HL-60 (cell line): Measurements from ENCODE around the gene ATP6V1G3.
"Not testable (repeated sequence)": the region's sequence is repeated elsewhere in the genome, so short reads cannot be mapped to it uniquely, and the experiment has no call there.

ENCODE experiments used
- DNase-seq, 2 experiments: peaks; one replicate each; pipeline ENCODE4 v3.0.0-alpha.2; 2010 to 2020; ENCODE audit warnings: low read depth in 1 of 2, low spot score in 1 of 2
- H3K27ac ChIP-seq: fragments of 250-450 bp; sonication (Bioruptor Pico); replicated peaks from 2 replicates; pipeline ENCODE4 v1.5.1; 2020; ENCODE audit warnings: mild to moderate bottlenecking, moderate library complexity
- H3K27me3 ChIP-seq: fragments of 250-450 bp; sonication (Bioruptor Pico); 2 replicates; pipeline ENCODE4 v1.5.1; 2021; ENCODE audit warnings: mild to moderate bottlenecking, moderate library complexity; ENCODE audit not compliant: insufficient read depth, poor library complexity, severe bottlenecking
- H3K4me3 ChIP-seq: replicated peaks from 2 replicates; pipeline ENCODE4 v1.5.1; 2011; ENCODE audit warnings: mild to moderate bottlenecking, control low read depth, low read length; ENCODE audit not compliant: insufficient read depth
- GABPA ChIP-seq: IDR thresholded peaks from 2 replicates; pipeline ENCODE4 v1.6.1; 2012; ENCODE audit warnings: low read depth
- POLR2AphosphoS5 ChIP-seq: IDR thresholded peaks from 2 replicates; pipeline ENCODE4 v1.6.1; 2012; ENCODE audit warnings: low read depth
- SPI1 ChIP-seq: IDR thresholded peaks from 2 replicates; pipeline ENCODE4 v1.6.1; 2012; ENCODE audit warnings: low read depth, mild to moderate bottlenecking, borderline replicate concordance
- TF ChIP-seq, protein P1 (sequence below): IDR thresholded peaks from one replicate; pipeline ENCODE4 v1.5.1; 2011; ENCODE audit warnings: low read length, control low read depth, inconsistent platforms; ENCODE audit not compliant: insufficient read depth
- TF ChIP-seq, protein P2 (sequence below): IDR thresholded peaks from 2 replicates; pipeline ENCODE4 v1.6.1; 2012; ENCODE audit warnings: low read depth; ENCODE audit not compliant: insufficient replicate concordance

The ATP6V1G3 gene

DNA sequence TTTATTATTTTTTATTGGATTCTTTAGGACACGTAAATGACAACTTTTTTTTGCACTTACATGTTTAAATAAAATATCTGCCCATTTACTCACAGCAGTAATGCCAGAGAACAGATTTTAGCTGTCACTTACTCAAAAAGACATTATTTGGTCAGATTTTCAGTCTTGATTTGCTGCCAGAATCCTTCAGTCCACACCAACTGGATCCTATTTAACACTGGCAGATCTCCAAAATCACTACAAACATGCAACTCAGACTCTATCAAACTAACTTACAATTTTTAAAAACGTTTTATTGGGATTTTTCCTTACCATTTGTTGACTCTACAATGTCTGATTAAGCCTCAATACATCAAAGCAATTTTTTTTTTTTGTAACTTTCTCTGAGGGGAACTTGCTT, 11.1 kb downstream of the ATP6V1G3 start:
- H3K4me3 ChIP-seq, result no peak overlapping the region
- TF ChIP-seq, protein P1, sequence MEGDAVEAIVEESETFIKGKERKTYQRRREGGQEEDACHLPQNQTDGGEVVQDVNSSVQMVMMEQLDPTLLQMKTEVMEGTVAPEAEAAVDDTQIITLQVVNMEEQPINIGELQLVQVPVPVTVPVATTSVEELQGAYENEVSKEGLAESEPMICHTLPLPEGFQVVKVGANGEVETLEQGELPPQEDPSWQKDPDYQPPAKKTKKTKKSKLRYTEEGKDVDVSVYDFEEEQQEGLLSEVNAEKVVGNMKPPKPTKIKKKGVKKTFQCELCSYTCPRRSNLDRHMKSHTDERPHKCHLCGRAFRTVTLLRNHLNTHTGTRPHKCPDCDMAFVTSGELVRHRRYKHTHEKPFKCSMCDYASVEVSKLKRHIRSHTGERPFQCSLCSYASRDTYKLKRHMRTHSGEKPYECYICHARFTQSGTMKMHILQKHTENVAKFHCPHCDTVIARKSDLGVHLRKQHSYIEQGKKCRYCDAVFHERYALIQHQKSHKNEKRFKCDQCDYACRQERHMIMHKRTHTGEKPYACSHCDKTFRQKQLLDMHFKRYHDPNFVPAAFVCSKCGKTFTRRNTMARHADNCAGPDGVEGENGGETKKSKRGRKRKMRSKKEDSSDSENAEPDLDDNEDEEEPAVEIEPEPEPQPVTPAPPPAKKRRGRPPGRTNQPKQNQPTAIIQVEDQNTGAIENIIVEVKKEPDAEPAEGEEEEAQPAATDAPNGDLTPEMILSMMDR, result no peak
- TF ChIP-seq, protein P2, sequence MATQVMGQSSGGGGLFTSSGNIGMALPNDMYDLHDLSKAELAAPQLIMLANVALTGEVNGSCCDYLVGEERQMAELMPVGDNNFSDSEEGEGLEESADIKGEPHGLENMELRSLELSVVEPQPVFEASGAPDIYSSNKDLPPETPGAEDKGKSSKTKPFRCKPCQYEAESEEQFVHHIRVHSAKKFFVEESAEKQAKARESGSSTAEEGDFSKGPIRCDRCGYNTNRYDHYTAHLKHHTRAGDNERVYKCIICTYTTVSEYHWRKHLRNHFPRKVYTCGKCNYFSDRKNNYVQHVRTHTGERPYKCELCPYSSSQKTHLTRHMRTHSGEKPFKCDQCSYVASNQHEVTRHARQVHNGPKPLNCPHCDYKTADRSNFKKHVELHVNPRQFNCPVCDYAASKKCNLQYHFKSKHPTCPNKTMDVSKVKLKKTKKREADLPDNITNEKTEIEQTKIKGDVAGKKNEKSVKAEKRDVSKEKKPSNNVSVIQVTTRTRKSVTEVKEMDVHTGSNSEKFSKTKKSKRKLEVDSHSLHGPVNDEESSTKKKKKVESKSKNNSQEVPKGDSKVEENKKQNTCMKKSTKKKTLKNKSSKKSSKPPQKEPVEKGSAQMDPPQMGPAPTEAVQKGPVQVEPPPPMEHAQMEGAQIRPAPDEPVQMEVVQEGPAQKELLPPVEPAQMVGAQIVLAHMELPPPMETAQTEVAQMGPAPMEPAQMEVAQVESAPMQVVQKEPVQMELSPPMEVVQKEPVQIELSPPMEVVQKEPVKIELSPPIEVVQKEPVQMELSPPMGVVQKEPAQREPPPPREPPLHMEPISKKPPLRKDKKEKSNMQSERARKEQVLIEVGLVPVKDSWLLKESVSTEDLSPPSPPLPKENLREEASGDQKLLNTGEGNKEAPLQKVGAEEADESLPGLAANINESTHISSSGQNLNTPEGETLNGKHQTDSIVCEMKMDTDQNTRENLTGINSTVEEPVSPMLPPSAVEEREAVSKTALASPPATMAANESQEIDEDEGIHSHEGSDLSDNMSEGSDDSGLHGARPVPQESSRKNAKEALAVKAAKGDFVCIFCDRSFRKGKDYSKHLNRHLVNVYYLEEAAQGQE, result no peak
- TF ChIP-seq POLR2AphosphoS5, result no peak
- no peak for TF ChIP-seq SPI1
- no peak for TF ChIP-seq GABPA
- DNase-seq, result no peak
- H3K27me3 ChIP-seq, result no peaks in the 10 kb centered on the region
- H3K27ac ChIP-seq, result no peak overlapping the region

DNA sequence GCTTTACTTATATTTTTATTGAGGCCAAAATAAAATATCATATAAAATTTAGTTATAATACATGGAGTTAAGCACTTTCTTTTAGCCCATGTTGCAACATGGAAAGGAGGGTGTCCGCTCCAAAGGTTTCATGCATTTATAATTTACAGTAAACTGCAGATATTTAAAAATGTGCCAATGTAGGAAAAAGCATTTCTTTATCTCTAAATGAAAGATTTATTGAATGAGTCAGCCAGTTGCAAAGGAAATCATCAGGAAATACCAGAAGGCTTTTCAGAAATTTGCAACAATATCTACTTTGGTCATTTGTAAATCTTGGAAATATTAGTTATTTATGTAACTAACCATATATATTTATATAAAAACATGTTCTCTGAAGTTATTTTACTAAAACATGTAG, 12.1 kb downstream of the ATP6V1G3 start:
- Histone ChIP-seq H3K27ac (no peak overlapping the region), H3K4me3 (no peak overlapping the region), H3K27me3 (no peaks in the 10 kb centered on the region)
- DNase-seq, result no peak
- TF ChIP-seq, protein P1, result no peak
- no peak for TF ChIP-seq SPI1
- no peak for TF ChIP-seq POLR2AphosphoS5
- TF ChIP-seq GABPA, result no peak
- TF ChIP-seq, protein P2, result no peak

DNA sequence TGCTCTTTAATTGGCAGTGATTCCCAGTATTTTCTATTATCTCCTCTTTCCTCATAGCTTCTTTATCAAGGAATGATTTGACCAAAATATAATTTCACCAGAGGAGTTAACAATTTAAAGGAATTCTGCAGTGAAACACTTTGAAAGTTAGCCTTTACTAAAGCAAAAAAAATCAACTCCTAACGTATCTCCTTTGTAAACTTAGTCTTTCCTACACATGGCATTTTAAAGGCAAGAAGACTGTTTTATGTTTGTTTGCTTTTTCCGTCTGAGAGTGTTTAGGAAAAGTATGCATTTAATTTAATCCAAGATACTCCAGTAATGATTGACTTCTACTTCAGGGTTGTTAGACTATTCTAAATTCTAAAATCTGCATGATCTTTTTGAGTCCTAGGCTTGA, 15.9 kb downstream of the ATP6V1G3 start:
- no peak overlapping the region for H3K27ac ChIP-seq
- no peaks in the 10 kb centered on the region for H3K27me3 ChIP-seq
- no peak for DNase-seq
- H3K4me3 ChIP-seq, result no peak overlapping the region
- TF ChIP-seq POLR2AphosphoS5, result no peak

DNA sequence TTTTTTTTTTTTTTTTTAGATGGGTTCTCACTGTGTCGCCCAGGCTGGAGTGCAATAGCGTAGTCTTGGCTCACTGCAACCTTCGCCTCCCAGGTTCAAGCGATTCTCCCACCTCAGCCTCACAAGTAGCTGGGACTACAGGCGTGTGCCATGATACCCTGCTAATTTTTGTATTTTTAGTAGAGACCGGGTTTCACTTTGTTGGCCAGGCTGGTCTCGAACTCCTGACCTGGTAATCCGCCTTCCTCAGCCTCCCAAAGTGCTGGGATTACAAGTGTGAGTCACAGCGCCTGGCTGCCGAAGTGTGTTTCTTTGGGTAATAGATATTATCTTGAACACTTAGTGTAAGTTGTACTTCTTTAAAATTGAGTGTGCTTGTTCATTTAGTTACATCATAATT, 16.4 kb downstream of the ATP6V1G3 start:
- H3K27me3 ChIP-seq, DNase-seq, H3K4me3 ChIP-seq, H3K27ac ChIP-seq: not testable (repeated sequence)

DNA sequence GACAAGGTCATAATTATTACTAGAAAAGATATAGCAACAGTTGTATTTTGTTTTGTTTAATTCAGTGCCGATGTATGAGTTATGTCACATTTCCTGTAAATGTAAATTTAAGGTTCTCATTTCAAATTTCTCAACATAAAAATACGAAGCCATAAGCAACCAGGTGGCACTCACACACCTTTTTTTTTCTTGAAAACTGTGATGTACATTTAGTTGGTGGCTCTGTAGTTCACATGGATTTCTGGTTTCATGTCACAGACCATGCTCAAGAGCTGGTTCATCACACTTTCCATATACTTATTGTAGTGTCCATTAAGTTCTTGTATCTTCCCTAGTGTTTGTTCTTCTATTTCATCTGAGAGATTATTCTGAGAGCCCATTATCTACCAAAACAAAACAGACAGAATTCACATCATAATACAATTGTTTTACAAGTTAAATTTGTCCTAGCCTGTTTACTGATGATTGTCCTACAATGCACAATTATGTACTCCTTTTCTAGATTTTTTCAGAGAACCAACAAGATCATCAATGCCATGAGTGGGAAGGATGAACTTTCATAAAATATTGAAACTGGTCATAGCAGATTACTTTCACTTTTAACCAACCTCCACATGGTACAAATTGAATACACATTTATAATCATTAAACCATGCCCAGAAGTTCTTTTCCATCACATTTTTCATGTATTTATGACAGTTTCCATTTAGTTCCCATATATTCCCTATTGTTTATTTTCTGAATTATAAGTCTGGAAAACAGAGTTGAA, 17.1 kb downstream of the ATP6V1G3 start:
- no peak for DNase-seq
- no peaks in the 10 kb centered on the region for H3K27me3 ChIP-seq
- no peak overlapping the region for H3K4me3 ChIP-seq
- TF ChIP-seq, protein P2, result no peak
- no peak for TF ChIP-seq POLR2AphosphoS5
- TF ChIP-seq GABPA, result no peak
- TF ChIP-seq, protein P1, result no peak
- no peak for TF ChIP-seq SPI1
- H3K27ac ChIP-seq, result no peak overlapping the region
